H9 (cell line): Measurements from ENCODE around the gene SLC29A1. TPM values are rescaled to one million over a fixed set of nuclear protein-coding genes. Genes with fewer than 3 reads are reported as not detected.

ENCODE experiments used
- DNase-seq: peaks from one replicate; pipeline ENCODE4 v3.0.0-alpha.2; 2017
- H2AFZ ChIP-seq: one replicate; pipeline ENCODE4 v1.6.1; 2013; ENCODE audit warnings: mild to moderate bottlenecking, low read length, control low read depth, moderate library complexity
- H2AK5ac ChIP-seq: 2 replicates; pipeline ENCODE4 v1.6.1; 2013; ENCODE audit warnings: low read length, control low read depth, mixed read lengths; ENCODE audit not compliant: insufficient read length
- H2BK120ac ChIP-seq: one replicate; pipeline ENCODE4 v1.6.1; 2013; ENCODE audit warnings: low read depth, mild to moderate bottlenecking, low read length, control low read depth, inconsistent platforms; ENCODE audit not compliant: poor library complexity, severe bottlenecking
- H2BK12ac ChIP-seq: 2 replicates; pipeline ENCODE4 v1.6.1; 2013; ENCODE audit warnings: low read length, control low read depth, mixed read lengths, low read depth; ENCODE audit not compliant: insufficient read length
- H2BK15ac ChIP-seq: 2 replicates; pipeline ENCODE4 v1.6.1; 2013; ENCODE audit warnings: low read depth, low read length, control low read depth
- H2BK20ac ChIP-seq: one replicate; pipeline ENCODE4 v1.6.1; 2013; ENCODE audit warnings: low read depth, mild to moderate bottlenecking, low read length, control low read depth, inconsistent platforms; ENCODE audit not compliant: poor library complexity, severe bottlenecking
- H2BK5ac ChIP-seq: 2 replicates; pipeline ENCODE4 v1.6.1; 2013; ENCODE audit warnings: low read length, control low read depth, mixed read lengths; ENCODE audit not compliant: insufficient read length
- H3K14ac ChIP-seq: 2 replicates; pipeline ENCODE4 v1.6.1; 2013; ENCODE audit warnings: low read length, control low read depth; ENCODE audit not compliant: insufficient read depth
- H3K18ac ChIP-seq: 2 replicates; pipeline ENCODE4 v1.6.1; 2013; ENCODE audit warnings: low read depth, mild to moderate bottlenecking, mixed read lengths, low read length, control low read depth; ENCODE audit not compliant: insufficient read length
- H3K23ac ChIP-seq: 2 replicates; pipeline ENCODE4 v1.6.1; 2013; ENCODE audit warnings: low read length, control low read depth, mixed read lengths, low read depth; ENCODE audit not compliant: insufficient read length
- H3K23me2 ChIP-seq: 2 replicates; pipeline ENCODE4 v1.6.1; 2013; ENCODE audit warnings: low read depth, mild to moderate bottlenecking, mixed read lengths, low read length, control low read depth; ENCODE audit not compliant: insufficient read length, poor library complexity, severe bottlenecking
- H3K27ac ChIP-seq: 2 replicates; pipeline ENCODE4 v1.5.1; 2013; ENCODE audit warnings: low read length, control low read depth, mixed read lengths, low read depth; ENCODE audit not compliant: insufficient read length
- H3K27me3 ChIP-seq: 2 replicates; pipeline ENCODE4 v1.6.1; 2013; ENCODE audit warnings: low read length, control low read depth, inconsistent platforms; ENCODE audit not compliant: insufficient read depth
- H3K4ac ChIP-seq: 2 replicates; pipeline ENCODE4 v1.6.1; 2013; ENCODE audit warnings: low read depth, mild to moderate bottlenecking, control low read depth, inconsistent platforms, low read length, moderate library complexity
- H3K4me1 ChIP-seq: 2 replicates; pipeline ENCODE4 v1.6.1; 2013; ENCODE audit warnings: low read length, control low read depth, inconsistent platforms; ENCODE audit not compliant: insufficient read depth
- H3K4me2 ChIP-seq: 2 replicates; pipeline ENCODE4 v1.6.1; 2013; ENCODE audit warnings: low read length, control low read depth, mixed read lengths; ENCODE audit not compliant: insufficient read length, insufficient read depth
- H3K56ac ChIP-seq: 2 replicates; pipeline ENCODE4 v1.6.1; 2013; ENCODE audit warnings: low read depth, mild to moderate bottlenecking, mixed read lengths, low read length, control low read depth; ENCODE audit not compliant: insufficient read length
- H3K79me1 ChIP-seq: 2 replicates; pipeline ENCODE4 v1.6.1; 2013; ENCODE audit warnings: low read depth, mild to moderate bottlenecking, moderate library complexity, low read length, control low read depth, inconsistent platforms; ENCODE audit not compliant: insufficient read depth, poor library complexity, severe bottlenecking
- H3K79me2 ChIP-seq: 2 replicates; pipeline ENCODE4 v1.6.1; 2013; ENCODE audit warnings: low read length, control low read depth, inconsistent platforms; ENCODE audit not compliant: insufficient read depth
- H3K9ac ChIP-seq: 2 replicates; pipeline ENCODE4 v1.6.1; 2013; ENCODE audit warnings: low read length, control low read depth, mixed read lengths; ENCODE audit not compliant: insufficient read length; ENCODE audit errors: extremely low read depth
- H3K9me3 ChIP-seq: one replicate; pipeline ENCODE4 v1.6.1; 2013; ENCODE audit warnings: low read depth, low read length, inconsistent platforms; ENCODE audit not compliant: control insufficient read depth
- H3T11ph ChIP-seq: one replicate; pipeline ENCODE4 v1.6.1; 2013; ENCODE audit warnings: mild to moderate bottlenecking, low read length, control low read depth, inconsistent platforms
- H4K20me1 ChIP-seq: one replicate; pipeline ENCODE4 v1.6.1; 2013; ENCODE audit not compliant: control insufficient read depth, insufficient read length, insufficient read depth
- H4K5ac ChIP-seq: 2 replicates; pipeline ENCODE4 v1.6.1; 2013; ENCODE audit warnings: low read depth, mild to moderate bottlenecking, mixed read lengths, low read length, control low read depth; ENCODE audit not compliant: insufficient read length
- H4K8ac ChIP-seq: replicated peaks from 2 replicates; pipeline ENCODE4 v1.6.1; 2013; ENCODE audit warnings: low read length, control low read depth, mixed read lengths, low read depth; ENCODE audit not compliant: insufficient read length
- H4K91ac ChIP-seq: 2 replicates; pipeline ENCODE4 v1.6.1; 2013; ENCODE audit warnings: low read depth, mild to moderate bottlenecking, moderate library complexity, mixed read lengths, low read length, control low read depth; ENCODE audit not compliant: insufficient read length
- H3K27ac Mint-ChIP-seq, 3 experiments: 2 replicates in 2 of 3; 3 replicates in 1 of 3; pipeline ENCODE4 v1.8.0; 2020 to 2021; ENCODE audit warnings: mixed read lengths in 3 of 3, mild to moderate bottlenecking in 1 of 3, moderate library complexity in 1 of 3
- H3K27me3 Mint-ChIP-seq: 2 replicates; pipeline ENCODE4 v1.8.0; 2021; ENCODE audit warnings: low read depth, mild to moderate bottlenecking, moderate library complexity, mixed read lengths
- H3K36me3 Mint-ChIP-seq, 3 experiments: 2 replicates in 2 of 3; 3 replicates in 1 of 3; pipeline ENCODE4 v1.8.0; 2020 to 2021; ENCODE audit warnings: low read depth in 3 of 3, mixed read lengths in 3 of 3; ENCODE audit not compliant: insufficient read depth in 1 of 3
- H3K4me1 Mint-ChIP-seq, 2 experiments: 2 replicates each; pipeline ENCODE4 v1.8.0; 2020; ENCODE audit warnings: mixed read lengths in 2 of 2
- H3K4me3 Mint-ChIP-seq, 2 experiments: 2 replicates in 1 of 2; 3 replicates in 1 of 2; pipeline ENCODE4 v1.8.0; 2020 to 2021; ENCODE audit warnings: mild to moderate bottlenecking in 2 of 2, mixed read lengths in 2 of 2, moderate library complexity in 1 of 2
- H3K9me3 Mint-ChIP-seq, 2 experiments: 2 replicates in 1 of 2; 3 replicates in 1 of 2; pipeline ENCODE4 v1.8.0; 2020; ENCODE audit warnings: mild to moderate bottlenecking in 2 of 2, mixed read lengths in 2 of 2, moderate library complexity in 1 of 2
- WGBS: extraction: QIAGEN DNeasy Blood & Tissue Kit; methylation state at CpG from one replicate; pipeline ENCODE4 v1.1.7; 2013; ENCODE audit warnings: missing lambda C conversion rate, low lambda C conversion rate, mixed read lengths; ENCODE audit not compliant: insufficient read length; ENCODE audit errors: extremely low coverage; 5-methylcytosine and 5-hydroxymethylcytosine counted together
- total RNA-seq: library from RNA; stranded (reverse); gene quantifications from 2 replicates; pipeline ENCODE4 v1.2.1, GENCODE V29; 2021
- TF ChIP-seq, protein P1 (sequence below): fragments of 200-600 bp; sonication (generic); conservative IDR thresholded peaks from 3 replicates; pipeline ENCODE4 v1.8.0; 2021; ENCODE audit warnings: antibody characterized with exemption, mild to moderate bottlenecking

The SLC29A1 gene
- total RNA-seq, 1 experiment from 2014 or later = 124 TPM

DNA sequence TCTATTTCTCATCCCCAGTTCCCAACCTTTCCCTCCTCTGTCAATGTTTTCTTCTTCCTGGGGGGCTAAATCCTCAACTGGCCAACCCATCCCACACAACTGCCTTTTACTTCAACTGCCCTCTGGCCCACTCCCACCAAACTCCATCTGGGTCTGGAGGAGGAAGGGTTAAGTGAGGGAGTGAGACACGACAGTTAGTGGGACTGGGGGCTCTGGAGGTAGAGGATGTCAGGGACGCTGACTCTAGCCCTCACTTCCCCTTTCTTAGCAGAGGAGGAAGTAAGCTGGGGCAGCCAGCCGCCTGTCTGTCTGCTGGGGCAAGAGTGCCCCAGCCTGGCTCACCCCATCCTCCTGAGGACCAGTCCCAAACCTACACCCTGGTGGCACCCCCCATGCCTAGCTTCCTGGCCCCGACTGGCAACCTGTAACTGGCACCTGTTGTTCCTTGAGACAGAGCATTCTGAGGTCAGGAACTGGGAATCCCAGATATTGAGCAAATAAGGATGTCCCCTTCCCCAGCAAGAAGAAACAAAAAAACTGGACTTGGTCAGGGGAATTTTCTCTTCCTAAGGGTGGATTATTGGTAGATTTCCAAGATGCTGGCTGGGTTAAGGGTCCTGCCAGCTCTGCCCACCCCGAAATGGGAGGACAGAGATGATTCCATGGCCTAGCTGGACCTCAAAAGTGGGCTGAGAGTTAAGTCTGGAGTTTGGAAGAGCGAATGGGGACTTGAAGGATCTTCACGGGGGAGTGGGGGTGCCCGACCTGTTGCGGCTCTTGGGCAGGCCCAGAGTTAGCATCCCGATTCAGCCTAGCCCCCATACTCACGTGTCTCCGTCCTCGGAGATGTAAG is 41.0 kb downstream of the SLC29A1 start:
- no peak overlapping the region for H3K27ac ChIP-seq
- no peak overlapping the region for H3K56ac ChIP-seq
- no peak overlapping the region for H2BK12ac ChIP-seq
- no CpG with 5 or more reads among the region's 13 CpGs for WGBS
- H3K27ac Mint-ChIP-seq = no peak overlapping the region
- no peak overlapping the region for H4K91ac ChIP-seq
- peaks cover 14% of the 10 kb centered on the region for H3K27me3 Mint-ChIP-seq
- H3K14ac ChIP-seq = 0 out of 2 replicates have a peak overlapping the region, but pooled peaks have one; percentile 0
- no peaks in the 10 kb centered on the region for H3K79me2 ChIP-seq
- no peaks in the 10 kb centered on the region for H3K79me1 ChIP-seq
- H4K20me1 ChIP-seq = no peaks in the 10 kb centered on the region
- no peak overlapping the region for H2AFZ ChIP-seq
- TF ChIP-seq, protein P1, sequence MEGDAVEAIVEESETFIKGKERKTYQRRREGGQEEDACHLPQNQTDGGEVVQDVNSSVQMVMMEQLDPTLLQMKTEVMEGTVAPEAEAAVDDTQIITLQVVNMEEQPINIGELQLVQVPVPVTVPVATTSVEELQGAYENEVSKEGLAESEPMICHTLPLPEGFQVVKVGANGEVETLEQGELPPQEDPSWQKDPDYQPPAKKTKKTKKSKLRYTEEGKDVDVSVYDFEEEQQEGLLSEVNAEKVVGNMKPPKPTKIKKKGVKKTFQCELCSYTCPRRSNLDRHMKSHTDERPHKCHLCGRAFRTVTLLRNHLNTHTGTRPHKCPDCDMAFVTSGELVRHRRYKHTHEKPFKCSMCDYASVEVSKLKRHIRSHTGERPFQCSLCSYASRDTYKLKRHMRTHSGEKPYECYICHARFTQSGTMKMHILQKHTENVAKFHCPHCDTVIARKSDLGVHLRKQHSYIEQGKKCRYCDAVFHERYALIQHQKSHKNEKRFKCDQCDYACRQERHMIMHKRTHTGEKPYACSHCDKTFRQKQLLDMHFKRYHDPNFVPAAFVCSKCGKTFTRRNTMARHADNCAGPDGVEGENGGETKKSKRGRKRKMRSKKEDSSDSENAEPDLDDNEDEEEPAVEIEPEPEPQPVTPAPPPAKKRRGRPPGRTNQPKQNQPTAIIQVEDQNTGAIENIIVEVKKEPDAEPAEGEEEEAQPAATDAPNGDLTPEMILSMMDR = no peak
- no peak overlapping the region for H3K23ac ChIP-seq
- no peak overlapping the region for H2BK15ac ChIP-seq
- H3T11ph ChIP-seq = no peak overlapping the region
- H3K4me2 ChIP-seq = peak overlapping the region; percentile 84
- no peak overlapping the region for H4K5ac ChIP-seq
- peaks cover 1% of the 10 kb centered on the region; the same call in 1 of the 2 replicates for H3K27me3 ChIP-seq
- peaks cover 0 to 5% (median 0%) of the 10 kb centered on the region in 3 experiments; a peak in 3 of 7 replicates for H3K36me3 Mint-ChIP-seq
- H4K8ac ChIP-seq = no peak overlapping the region
- peaks cover 35 to 42% of the 10 kb centered on the region in 2 experiments for H3K4me1 Mint-ChIP-seq
- H3K23me2 ChIP-seq = peaks cover 15% of the 10 kb centered on the region
- H3K4me1 ChIP-seq = peaks cover 5% of the 10 kb centered on the region; the same call in 1 of the 2 replicates
- H2BK5ac ChIP-seq = no peak overlapping the region
- H3K9me3 ChIP-seq = no peaks in the 10 kb centered on the region
- no peaks in the 10 kb centered on the region; a peak in 1 of 5 replicates for H3K9me3 Mint-ChIP-seq
- no peak overlapping the region for H2BK120ac ChIP-seq
- no peak overlapping the region for H3K4ac ChIP-seq
- DNase-seq = no peak
- H3K9ac ChIP-seq = peak overlapping the region; percentile 54
- no peak overlapping the region for H3K18ac ChIP-seq
- no peak overlapping the region for H2AK5ac ChIP-seq
- no peak overlapping the region for H2BK20ac ChIP-seq
- peak overlapping the region; percentile 79 to 88 for H3K4me3 Mint-ChIP-seq
